GM18868 (cell line): ENCODE data around the gene GPR137.
"Not testable (repeated sequence)": the region's sequence is repeated elsewhere in the genome, so short reads cannot be mapped to it uniquely, and the experiment has no call there.

ENCODE experiments used
- ATAC-seq: cut with Tn5 transposase; IDR thresholded peaks from one replicate; pipeline ENCODE4 v1.9.1; 2021; ENCODE audit warnings: mild to moderate bottlenecking, moderate library complexity; ENCODE audit not compliant: unreplicated experiment

Gene GPR137

GRCh38 chr11:64316672-64317324 is 31.1 kb downstream of the GPR137 start:
- ATAC-seq = no peak

- ATAC-seq = peak; percentile 67
These were observed 31.8 kb downstream of the GPR137 start, which contains the start of gene TRMT112 for GRCh38 chr11:64317325-64317960. Gene TRMT112 (minus strand): TSS chr11:64317559. CDS start chr11:64317526, 33 bp downstream.

GRCh38 chr11:64317961-64318765 is 32.5 kb downstream of the GPR137 start, which contains the start of gene PRDX5:
Gene PRDX5 (plus strand): TSS chr11:64318121. CDS start chr11:64318216, 95 bp downstream.
- peak; percentile 72 for ATAC-seq

- ATAC-seq = no peak
These were observed 33.4 kb downstream of the GPR137 start for GRCh38 chr11:64318766-64319761.

- no peak for ATAC-seq
These were observed 34.9 kb downstream of the GPR137 start for GRCh38 chr11:64320556-64320955.

GRCh38 chr11:64321026-64321425 is 35.4 kb downstream of the GPR137 start:
- ATAC-seq = no peak

- ATAC-seq = no peak
These were observed 35.9 kb downstream of the GPR137 start for GRCh38 chr11:64321533-64321932.

GRCh38 chr11:64322925-64323260 is 37.2 kb downstream of the GPR137 start:
- no peak for ATAC-seq

- ATAC-seq = no peak
These were observed 37.7 kb downstream of the GPR137 start for GRCh38 chr11:64323373-64323772.

GRCh38 chr11:64323984-64324383 is 38.3 kb downstream of the GPR137 start:
- ATAC-seq = not testable (repeated sequence)

- ATAC-seq = no peak
These were observed 39.2 kb downstream of the GPR137 start for GRCh38 chr11:64324692-64325469.

GRCh38 chr11:64327375-64327774 is 41.7 kb downstream of the GPR137 start:
- no peak for ATAC-seq

GRCh38 chr11:64327993-64328392 is 42.3 kb downstream of the GPR137 start:
- no peak for ATAC-seq

- no peak for ATAC-seq
These were observed 45.2 kb downstream of the GPR137 start for GRCh38 chr11:64330888-64331287.

- peak; percentile 46 for ATAC-seq
These were observed 46.1 kb downstream of the GPR137 start for GRCh38 chr11:64331569-64332371.

GRCh38 chr11:64333556-64333955 is 47.9 kb downstream of the GPR137 start:
- ATAC-seq = no peak

GRCh38 chr11:64334764-64335735 is 49.4 kb downstream of the GPR137 start:
- peak; percentile 81 for ATAC-seq
